NT2/D1 (cell line): ENCODE data around the gene SLC66A2.

Source experiments
- YY1 ChIP-seq: IDR thresholded peaks from 2 replicates; pipeline ENCODE4 v1.6.1; 2011; ENCODE audit not compliant: insufficient read length, insufficient read depth
- ZNF274 ChIP-seq: IDR thresholded peaks from 2 replicates; pipeline ENCODE4 v1.6.1; 2011; ENCODE audit warnings: mild to moderate bottlenecking, low read depth, low read length

- no peak for TF ChIP-seq ZNF274
- no peak for TF ChIP-seq YY1
Observed at GRCh38 chr18:79980585-79980984, 29.1 kb upstream of the SLC66A2 start.
